ENCODE results near the gene PSMD9.

The PSMD9 gene

GRCh38 chr12:121934309-121934664, 45.7 kb downstream of the PSMD9 start:
- no peaks in the 10 kb centered on the region for H3K79me2 ChIP-seq (ENCODE audit: insufficient read depth, low read length)
- 0 out of 2 replicates have a peak, but pooled peaks cover 13% of the 10 kb centered on the region for H3K36me3 ChIP-seq (ENCODE audit: insufficient read depth, low read length)
- no peaks in the 10 kb centered on the region for H3F3A ChIP-seq (ENCODE audit: insufficient read depth, low read length)
- H3K4me2 ChIP-seq (ENCODE audit: low read length): no peak overlapping the region
- no peaks in the 10 kb centered on the region for H3K9me2 ChIP-seq (ENCODE audit: low read depth, low read length)
- H3K4me1 ChIP-seq (ENCODE audit: insufficient read depth, low read length, severe bottlenecking): peaks cover 15% of the 10 kb centered on the region
- no peaks in the 10 kb centered on the region for H3K9me3 ChIP-seq (ENCODE audit: low read length)
- no peak overlapping the region for H3K9ac ChIP-seq (ENCODE audit: low read length)
- no peak overlapping the region for H3K4me3 ChIP-seq (ENCODE audit: low read depth, low read length, poor library complexity, severe bottlenecking)
- TF ChIP-seq CTCF (IDR thresholded peaks at IDR 0.05; ENCODE audit: low read length) (no peak), EZH2 (IDR thresholded peaks at IDR 0.05; ENCODE audit: borderline replicate concordance, low read length) (no peak)
- H3K27me3 ChIP-seq (ENCODE audit: insufficient read depth, low read length): no peaks in the 10 kb centered on the region
- no peak overlapping the region for H3K27ac ChIP-seq (ENCODE audit: low read depth, low read length, poor library complexity, severe bottlenecking)
- H2AFZ ChIP-seq (ENCODE audit: low read length): no peak overlapping the region
- no peaks in the 10 kb centered on the region for H4K20me1 ChIP-seq (ENCODE audit: insufficient read depth, low read length)

GRCh38 chr12:121937654-121938053, 49.1 kb downstream of the PSMD9 start:
- Histone ChIP-seq H3K9me3 (ENCODE audit: low read length) (no peaks in the 10 kb centered on the region), H3K27ac (ENCODE audit: low read depth, low read length, poor library complexity, severe bottlenecking) (no peak overlapping the region), H3K79me2 (ENCODE audit: insufficient read depth, low read length) (no peaks in the 10 kb centered on the region), H3K36me3 (ENCODE audit: insufficient read depth, low read length) (0 out of 2 replicates have a peak, but pooled peaks cover 13% of the 10 kb centered on the region), H3K4me3 (ENCODE audit: low read depth, low read length, poor library complexity, severe bottlenecking) (no peak overlapping the region), H3K9me2 (ENCODE audit: low read depth, low read length) (no peaks in the 10 kb centered on the region), H3F3A (ENCODE audit: insufficient read depth, low read length) (no peaks in the 10 kb centered on the region), H2AFZ (ENCODE audit: low read length) (no peak overlapping the region), H3K4me1 (ENCODE audit: insufficient read depth, low read length, severe bottlenecking) (peaks cover 7% of the 10 kb centered on the region), H3K4me2 (ENCODE audit: low read length) (no peak overlapping the region), H3K27me3 (ENCODE audit: insufficient read depth, low read length) (no peaks in the 10 kb centered on the region), H3K9ac (ENCODE audit: low read length) (no peak overlapping the region), H4K20me1 (ENCODE audit: insufficient read depth, low read length) (no peaks in the 10 kb centered on the region)
- TF ChIP-seq CTCF (IDR thresholded peaks at IDR 0.05; ENCODE audit: low read length) (no peak), EZH2 (IDR thresholded peaks at IDR 0.05; ENCODE audit: borderline replicate concordance, low read length) (no peak)

- Histone ChIP-seq H3K9me3 (ENCODE audit: low read length) (no peaks in the 10 kb centered on the region), H4K20me1 (ENCODE audit: insufficient read depth, low read length) (no peaks in the 10 kb centered on the region), H3K4me2 (ENCODE audit: low read length) (no peak overlapping the region; the same call in 1 of the 2 replicates), H3K4me3 (ENCODE audit: low read depth, low read length, poor library complexity, severe bottlenecking) (no peak overlapping the region), H3K27ac (ENCODE audit: low read depth, low read length, poor library complexity, severe bottlenecking) (no peak overlapping the region), H3K36me3 (ENCODE audit: insufficient read depth, low read length) (peaks cover 17% of the 10 kb centered on the region; the same call in 1 of the 2 replicates), H3K4me1 (ENCODE audit: insufficient read depth, low read length, severe bottlenecking) (peaks cover 7% of the 10 kb centered on the region), H2AFZ (ENCODE audit: low read length) (no peak overlapping the region), H3K79me2 (ENCODE audit: insufficient read depth, low read length) (no peaks in the 10 kb centered on the region), H3K27me3 (ENCODE audit: insufficient read depth, low read length) (no peaks in the 10 kb centered on the region), H3F3A (ENCODE audit: insufficient read depth, low read length) (no peaks in the 10 kb centered on the region), H3K9me2 (ENCODE audit: low read depth, low read length) (no peaks in the 10 kb centered on the region), H3K9ac (ENCODE audit: low read length) (no peak overlapping the region)
- TF ChIP-seq EZH2 (IDR thresholded peaks at IDR 0.05; ENCODE audit: borderline replicate concordance, low read length) (no peak), CTCF (IDR thresholded peaks at IDR 0.05; ENCODE audit: low read length) (no peak)
These were observed 50.6 kb downstream of the PSMD9 start for GRCh38 chr12:121939186-121939585.
